ENCODE data around the gene HLF.
"Not testable (repeated sequence)": the region's sequence is repeated elsewhere in the genome, so short reads cannot be mapped to it uniquely, and the experiment has no call there.

Gene HLF

DNA sequence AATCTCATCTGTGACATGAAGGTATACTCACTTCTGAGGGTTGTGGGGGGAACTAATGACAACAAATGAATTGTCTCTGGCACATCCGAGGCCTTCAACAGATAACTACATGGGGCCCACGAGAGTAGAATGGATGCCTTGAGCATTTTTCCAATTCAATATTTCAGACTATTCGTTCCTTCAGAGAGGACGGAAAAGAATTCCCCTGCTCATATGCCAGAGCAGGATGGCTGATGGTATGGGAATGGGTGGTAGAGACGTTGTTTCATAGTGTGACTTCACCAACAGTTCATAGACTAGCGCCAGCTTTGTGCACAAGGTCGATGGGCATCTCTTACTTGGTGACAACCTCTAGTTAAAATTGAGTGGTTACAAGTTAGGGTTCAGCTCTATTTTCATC lies 61.3 kb downstream of the HLF start:
- DNase-seq (ENCODE audit: extremely low read depth in 1 of 2, low read depth in 1 of 2): no peak

DNA sequence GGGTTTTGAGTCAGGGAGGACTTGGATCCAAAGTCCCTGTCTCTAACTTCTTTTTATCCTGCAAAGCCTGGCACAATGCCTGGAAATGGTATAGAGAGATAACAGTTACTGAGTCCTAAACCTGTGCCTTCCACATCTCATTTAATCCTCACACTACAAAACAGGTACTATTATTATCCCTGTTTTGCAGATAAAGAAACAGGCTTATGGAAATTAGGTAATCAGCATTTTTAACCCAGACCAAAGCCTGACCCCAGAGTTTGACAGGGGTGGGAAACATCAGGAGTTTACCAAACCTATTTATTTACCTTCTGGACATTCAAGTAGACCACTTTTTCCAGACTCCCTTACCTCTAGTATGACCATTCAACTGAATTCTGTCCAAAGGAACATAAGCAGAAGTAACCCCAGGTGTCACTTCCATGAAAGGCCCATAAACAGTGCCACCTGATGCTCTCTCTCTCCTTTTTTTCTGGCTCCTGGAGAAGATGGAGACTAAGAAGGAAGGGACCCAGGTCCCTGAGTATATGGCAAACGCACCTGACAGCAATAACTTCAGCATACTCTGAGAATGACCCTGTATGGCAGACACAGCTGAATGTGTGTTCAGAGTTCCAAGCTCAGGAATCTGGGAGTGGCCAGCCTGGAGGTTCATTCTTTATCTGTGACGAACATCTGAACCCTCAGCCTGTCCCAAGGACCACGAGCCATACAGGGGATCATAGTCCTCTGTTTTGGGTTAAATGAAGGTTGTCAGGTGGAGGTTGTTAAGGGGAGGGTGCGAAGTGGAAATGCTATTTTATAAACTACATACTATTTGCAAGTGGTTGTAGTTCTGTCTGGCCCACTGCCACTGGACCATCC lies 62.7 kb downstream of the HLF start:
- DNase-seq (ENCODE audit: extremely low read depth in 1 of 2, low read depth in 1 of 2): no peak

GRCh38 chr17:55328514-55328913 lies 63.8 kb downstream of the HLF start:
- DNase-seq (ENCODE audit: extremely low read depth in 1 of 2, low read depth in 1 of 2): not testable (repeated sequence)

GRCh38 chr17:55330344-55330933 lies 65.7 kb downstream of the HLF start:
- DNase-seq (ENCODE audit: extremely low read depth in 1 of 2, low read depth in 1 of 2): no peak

GRCh38 chr17:55332296-55333041 lies 67.7 kb downstream of the HLF start:
- DNase-seq (ENCODE audit: extremely low read depth in 1 of 2, low read depth in 1 of 2): no peak

DNA sequence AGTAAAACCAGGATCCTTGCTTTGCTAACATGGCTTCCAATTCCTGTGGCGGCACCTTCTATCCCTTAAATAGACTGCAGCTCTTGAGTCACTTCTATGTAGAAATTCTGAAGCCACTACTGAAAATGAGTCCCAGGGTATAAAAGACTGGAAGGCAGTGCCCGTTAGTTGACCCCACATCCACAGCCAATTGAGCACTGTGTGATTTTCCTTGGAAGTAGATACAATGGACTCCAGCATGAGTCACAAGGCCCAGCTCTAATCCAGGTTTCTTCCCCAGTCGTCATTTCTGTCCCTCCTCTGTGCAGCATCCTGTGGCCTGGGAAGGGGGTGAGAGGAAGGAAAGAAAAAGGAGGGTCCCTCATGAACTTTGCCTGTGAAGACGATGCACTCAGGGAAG lies 69.5 kb downstream of the HLF start:
- no peak for DNase-seq (ENCODE audit: extremely low read depth in 1 of 2, low read depth in 1 of 2)

- DNase-seq (ENCODE audit: extremely low read depth in 1 of 2, low read depth in 1 of 2): no peak
Measured at GRCh38 chr17:55334881-55335540, 70.3 kb downstream of the HLF start.

DNA sequence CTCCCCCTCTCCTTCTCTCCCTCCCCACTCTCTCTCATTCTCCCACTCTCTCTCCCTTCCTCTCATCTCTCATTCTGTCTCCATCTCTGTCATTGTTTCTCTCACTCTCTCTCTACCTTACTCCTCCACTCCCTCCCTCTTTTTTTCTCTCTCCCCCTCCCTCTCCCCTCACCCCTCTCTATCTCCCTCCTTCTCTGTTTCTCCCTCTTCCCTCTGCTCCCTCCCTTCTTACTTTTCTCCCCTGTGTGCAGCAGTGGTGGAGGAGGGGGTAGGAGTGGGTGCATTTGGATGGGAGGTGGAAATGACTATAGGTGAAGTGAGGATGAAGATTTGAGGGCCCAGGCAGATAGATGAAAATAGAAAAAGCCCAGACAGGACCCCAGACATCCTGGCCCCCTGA lies 70.9 kb downstream of the HLF start:
- DNase-seq (ENCODE audit: extremely low read depth in 1 of 2, low read depth in 1 of 2): no peak

- DNase-seq (ENCODE audit: extremely low read depth in 1 of 2, low read depth in 1 of 2): no peak
Measured at GRCh38 chr17:55336426-55336825, 71.7 kb downstream of the HLF start.

GRCh38 chr17:55340176-55340575 lies 75.4 kb downstream of the HLF start:
- no peak for DNase-seq (ENCODE audit: extremely low read depth in 1 of 2, low read depth in 1 of 2)

GRCh38 chr17:55340686-55341085 lies 75.9 kb downstream of the HLF start:
- DNase-seq (ENCODE audit: extremely low read depth in 1 of 2, low read depth in 1 of 2): no peak

- DNase-seq (ENCODE audit: extremely low read depth in 1 of 2, low read depth in 1 of 2): no peak
Measured at GRCh38 chr17:55341432-55341831, 76.7 kb downstream of the HLF start.

DNA sequence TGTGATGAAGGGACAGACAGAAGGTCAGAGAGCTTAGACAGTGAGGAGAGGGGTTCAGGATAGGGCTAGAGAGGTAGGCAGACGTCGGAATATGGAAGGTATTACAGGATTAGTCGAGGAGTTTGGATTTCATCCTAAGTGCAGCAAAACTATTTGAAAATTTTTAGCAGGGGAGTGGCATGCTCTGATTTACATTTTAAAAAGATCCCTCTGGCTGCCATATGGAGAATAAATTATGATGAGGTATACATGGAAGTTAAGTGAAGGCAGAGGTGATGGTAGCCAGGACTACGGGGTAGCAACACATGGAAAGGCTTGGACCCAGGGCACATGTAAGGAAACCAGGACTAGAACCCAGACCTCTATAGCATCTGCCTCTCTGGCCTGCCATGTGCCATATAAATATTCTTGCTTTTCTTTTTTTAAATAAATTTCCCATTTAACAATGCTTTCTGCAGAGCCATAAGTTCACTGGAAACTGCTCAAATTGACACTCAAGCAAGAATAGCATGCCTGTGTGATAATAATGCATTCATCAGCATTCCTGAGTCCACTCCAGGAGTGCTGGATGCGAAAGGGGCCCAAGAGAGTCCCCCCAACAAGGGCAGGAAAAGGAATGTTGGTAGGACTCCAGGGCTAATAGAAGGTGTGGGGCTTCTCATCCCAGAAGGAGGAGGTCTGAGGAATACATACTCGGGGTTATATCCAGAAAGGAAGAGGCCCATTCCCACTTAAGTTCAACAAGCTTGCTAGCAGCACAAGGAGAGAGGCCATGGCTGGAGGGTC lies 78.2 kb downstream of the HLF start:
- DNase-seq (ENCODE audit: extremely low read depth in 1 of 2, low read depth in 1 of 2): no peak

GRCh38 chr17:55343900-55344513 lies 79.2 kb downstream of the HLF start:
- no peak for DNase-seq (ENCODE audit: extremely low read depth in 1 of 2, low read depth in 1 of 2)

DNA sequence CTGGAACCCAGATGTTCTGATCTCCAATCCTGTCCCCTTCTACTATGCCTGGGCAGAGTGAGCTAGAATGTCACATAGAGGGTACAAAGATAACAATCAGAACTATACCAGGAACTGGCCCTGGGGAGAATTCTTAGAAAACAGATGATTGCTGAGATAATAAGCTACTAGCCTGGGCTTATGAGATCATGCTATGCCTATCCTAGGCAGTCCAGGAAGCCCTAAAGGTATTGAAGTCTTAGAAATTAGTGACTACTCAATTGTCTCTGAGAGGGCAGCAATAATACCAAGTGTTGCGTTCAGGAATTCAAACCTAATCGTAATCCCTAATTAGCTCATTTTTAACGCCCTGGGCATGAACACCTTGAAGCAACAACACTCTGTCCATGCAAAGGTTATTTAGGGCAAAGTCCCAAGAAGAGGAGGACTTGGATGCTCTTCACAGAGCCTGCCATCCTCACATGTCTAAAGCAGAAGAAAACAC lies 79.8 kb downstream of the HLF start:
- DNase-seq (ENCODE audit: extremely low read depth in 1 of 2, low read depth in 1 of 2): peak in 1 of 2 donors; percentile 42

DNA sequence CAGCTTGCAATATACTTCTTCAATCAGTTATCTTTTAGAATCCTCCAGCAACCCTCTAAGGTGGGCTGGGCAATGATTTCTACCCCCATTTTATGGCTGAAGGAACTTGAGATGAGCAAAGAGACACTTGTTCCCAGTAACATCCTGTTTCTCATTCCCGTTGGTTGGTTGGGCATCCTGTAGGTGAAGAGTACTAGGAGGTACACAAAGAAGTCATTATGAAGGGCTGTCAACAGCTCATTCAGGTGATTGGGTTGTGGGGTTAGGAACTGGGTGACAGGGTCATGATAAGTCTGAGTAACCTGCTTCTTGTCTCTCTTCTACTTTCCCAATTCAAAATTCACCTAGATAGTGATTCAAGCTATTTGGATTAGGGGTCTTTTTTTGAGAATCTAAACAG lies 80.4 kb downstream of the HLF start:
- no peak for DNase-seq (ENCODE audit: extremely low read depth in 1 of 2, low read depth in 1 of 2)

GRCh38 chr17:55346658-55347057 lies 81.9 kb downstream of the HLF start:
- DNase-seq (ENCODE audit: extremely low read depth in 1 of 2, low read depth in 1 of 2): no peak

DNA sequence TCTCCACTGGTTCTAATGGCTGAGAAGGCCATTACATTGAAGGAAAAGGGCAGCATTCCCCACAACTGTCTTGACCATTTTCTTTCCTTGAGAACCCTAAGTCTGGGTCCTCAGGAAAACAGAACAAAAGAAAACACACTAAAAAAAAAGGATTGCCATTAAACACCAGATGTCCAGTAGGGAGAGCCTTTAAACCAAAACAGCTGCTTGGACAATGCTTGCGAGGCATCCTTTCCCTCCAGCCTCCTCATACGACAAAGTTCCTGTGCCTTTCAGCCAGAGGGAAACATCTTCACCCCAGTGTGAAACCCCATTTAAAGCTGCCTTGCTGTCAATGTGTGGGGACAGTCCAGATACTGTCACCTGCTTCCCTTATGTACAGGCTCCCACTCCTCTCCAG lies 82.6 kb downstream of the HLF start:
- DNase-seq (ENCODE audit: extremely low read depth in 1 of 2, low read depth in 1 of 2): no peak

- no peak for DNase-seq (ENCODE audit: extremely low read depth in 1 of 2, low read depth in 1 of 2)
Measured at GRCh38 chr17:55348749-55349354, 84.1 kb downstream of the HLF start.

DNA sequence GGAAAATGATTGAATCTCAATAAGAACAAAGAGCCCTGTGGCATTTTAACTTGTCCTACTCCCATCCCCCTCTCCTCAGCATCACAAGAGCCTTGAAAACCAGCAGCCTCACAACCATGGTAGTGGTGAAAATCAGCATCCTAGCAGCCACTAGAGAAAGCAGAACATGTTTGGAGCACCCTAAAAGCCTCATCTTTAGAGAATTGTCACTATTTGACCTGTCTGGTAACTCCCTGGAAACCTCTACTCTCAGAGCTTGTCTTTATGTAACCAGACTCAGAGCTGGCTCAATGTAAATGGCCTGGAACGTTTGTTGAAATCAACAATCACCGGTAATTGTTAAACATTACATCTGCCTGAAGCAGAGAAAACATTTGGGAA lies 86.1 kb downstream of the HLF start:
- DNase-seq (ENCODE audit: extremely low read depth in 1 of 2, low read depth in 1 of 2): no peak

Data from stimulated activated CD8-positive, alpha-beta memory T cell treated with anti-CD3 and anti-CD28 coated beads, Interleukin-7, amount 100 ng/mL, for 48 hours (primary cell).